T-helper 2 cell (primary cell): Measurements from ENCODE around the gene COL9A2.
A peak's percentile ranks its signal among the peaks of the same experiment; 100 is the strongest.

Experiments
- DNase-seq, 5 experiments: peaks; one replicate each; pipeline versions ENCODE4 v3.0.0 to v3.0.0-alpha.2; 2012 to 2022

COL9A2 gene

GRCh38 chr1:40257313-40257687 lies 59.8 kb downstream of the COL9A2 start:
- peak in 2 of 5 experiments; percentile 6 to 55 for DNase-seq

GRCh38 chr1:40256401-40257084 lies 60.5 kb downstream of the COL9A2 start:
- DNase-seq = no peak

GRCh38 chr1:40255231-40255630 lies 61.9 kb downstream of the COL9A2 start:
- DNase-seq = no peak

GRCh38 chr1:40252601-40253000 lies 64.5 kb downstream of the COL9A2 start:
- DNase-seq = no peak

- no peak for DNase-seq
Measured at GRCh38 chr1:40251456-40251855, 65.6 kb downstream of the COL9A2 start.
